Measurements from ENCODE around the gene ERBB2. TPM values are rescaled to one million over a fixed set of nuclear protein-coding genes. Genes with fewer than 3 reads are reported as not detected.
"Not testable (repeated sequence)": the region's sequence is repeated elsewhere in the genome, so short reads cannot be mapped to it uniquely, and the experiment has no call there.

Gene ERBB2
- total RNA-seq, 6 experiments from 2014 or later, result 8.9 to 40.4 (median 26.2) TPM

DNA sequence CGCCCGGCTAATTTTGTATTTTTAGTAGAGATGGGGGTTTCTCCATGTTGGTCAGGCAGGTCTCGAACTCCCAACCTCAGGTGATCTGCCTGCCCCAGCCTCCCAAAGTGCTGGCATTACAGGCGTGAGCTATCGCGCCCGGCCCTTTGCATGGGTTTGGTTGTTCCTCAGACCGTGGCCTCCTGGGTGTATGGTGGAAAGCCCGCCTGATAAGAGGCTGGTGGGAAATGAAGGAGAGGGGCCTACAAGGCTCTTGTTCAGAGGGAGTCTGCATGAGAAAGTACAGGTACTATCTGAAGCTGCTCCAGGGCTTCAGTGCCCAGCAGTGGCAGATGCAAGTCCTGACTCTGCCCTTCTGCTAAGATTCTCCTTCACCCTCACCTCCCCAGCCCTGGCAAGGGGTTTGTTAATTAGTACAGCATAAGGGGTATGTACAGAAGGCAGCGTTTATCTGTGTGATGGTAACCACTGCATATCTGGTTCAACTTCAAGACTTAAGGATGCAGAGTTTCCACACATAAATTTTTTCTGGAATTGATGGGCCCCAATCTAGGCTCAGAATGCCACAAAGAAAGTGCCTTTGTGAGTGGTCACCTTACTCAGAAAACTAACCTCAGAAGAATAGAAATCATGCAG, 62.1 kb downstream of the ERBB2 start:
- Histone ChIP-seq H3K27ac (no peak overlapping the region), H3K9me3 (no peaks in the 10 kb centered on the region), H3K36me3 (no peaks in the 10 kb centered on the region), H3K4me1 (no peaks in the 10 kb centered on the region), H3K27me3 (no peaks in the 10 kb centered on the region), H3K4me3 (no peak overlapping the region)
- WGBS (ENCODE audit: insufficient coverage, low coverage, low lambda C conversion rate, missing lambda C conversion rate), result 83% methylated on average over 5 of the region's 10 CpGs
- DNase-seq (no peak), ATAC-seq (no peak)
- intact Hi-C loops (cut with DNase I), result loop anchor here in 1 of 2 donors (10.0 kb wide), 1 partner anchor 63 kb away; no protein-coding TSS in a partner anchor
- TF ChIP-seq POLR2A (IDR thresholded peaks at IDR 0.05), result no peak
- TF ChIP-seq CTCF (IDR thresholded peaks at IDR 0.05), result no peak

DNA sequence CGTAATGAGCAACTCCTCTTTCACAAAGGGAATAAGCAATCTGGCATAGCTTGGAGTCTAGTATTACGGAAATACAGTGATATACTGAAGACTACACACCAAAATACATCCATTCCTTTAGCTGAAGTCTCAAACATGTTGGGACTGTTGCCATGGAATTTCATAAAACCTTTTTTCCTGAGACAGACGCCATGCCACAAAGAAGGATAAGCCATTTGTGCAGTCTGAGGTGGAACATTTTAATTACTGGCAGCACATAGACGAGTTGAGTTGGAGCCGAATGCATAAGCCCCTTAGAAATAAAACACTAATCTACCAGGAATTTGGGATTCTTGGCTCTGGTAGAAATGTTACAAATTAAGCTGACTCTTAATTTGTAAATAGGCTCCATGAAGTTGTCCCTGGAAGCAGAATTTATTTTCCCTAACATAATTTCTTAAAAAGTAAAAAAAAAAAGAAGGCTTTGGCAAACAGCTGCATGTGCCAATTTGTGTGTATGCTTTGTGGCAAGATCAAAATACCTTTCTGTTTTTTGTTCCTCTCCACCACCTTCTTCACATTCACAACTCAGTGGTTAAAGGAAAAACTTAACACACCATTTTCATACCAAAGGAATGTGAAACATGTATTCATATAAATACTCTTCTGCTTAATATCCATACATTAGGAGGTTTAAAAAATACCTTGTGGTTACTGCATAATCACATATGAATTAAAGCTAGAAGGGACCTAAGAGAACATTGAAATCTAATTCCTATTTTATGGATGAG, 63.4 kb downstream of the ERBB2 start:
- H3K27me3 ChIP-seq, result no peaks in the 10 kb centered on the region
- TF ChIP-seq CTCF (IDR thresholded peaks at IDR 0.05), result no peak
- TF ChIP-seq POLR2A (IDR thresholded peaks at IDR 0.05), result no peak
- H3K27ac ChIP-seq, result no peak overlapping the region
- no peaks in the 10 kb centered on the region for H3K36me3 ChIP-seq
- intact Hi-C loops (cut with DNase I), result loop anchor here in 1 of 2 donors (10.0 kb wide), 1 partner anchor 62 kb away; no protein-coding TSS in a partner anchor
- no peaks in the 10 kb centered on the region for H3K9me3 ChIP-seq
- H3K4me1 ChIP-seq, result no peaks in the 10 kb centered on the region
- WGBS (ENCODE audit: insufficient coverage, low coverage, low lambda C conversion rate, missing lambda C conversion rate), result 65% methylated on average over 5 of the region's 5 CpGs
- DNase-seq (no peak), ATAC-seq (no peak)
- no peak overlapping the region for H3K4me3 ChIP-seq

GRCh38 chr17:39764171-39764570, 64.3 kb downstream of the ERBB2 start:
- H3K36me3 ChIP-seq, H3K9me3 ChIP-seq, ATAC-seq, H3K27ac ChIP-seq, H3K4me1 ChIP-seq, H3K27me3 ChIP-seq, H3K4me3 ChIP-seq, DNase-seq: not testable (repeated sequence)
- intact Hi-C loops (cut with DNase I), result loop anchor here in 1 of 2 donors (10.0 kb wide), 1 partner anchor 61 kb away; no protein-coding TSS in a partner anchor
- 32% methylated on average over 2 of the region's 3 CpGs for WGBS (ENCODE audit: insufficient coverage, low coverage, low lambda C conversion rate, missing lambda C conversion rate)

- 45% methylated on average over 3 of the region's 3 CpGs for WGBS (ENCODE audit: insufficient coverage, low coverage, low lambda C conversion rate, missing lambda C conversion rate)
- H3K36me3 ChIP-seq, result no peaks in the 10 kb centered on the region
- intact Hi-C loops (cut with DNase I), result loop anchor here in 1 of 2 donors (10.0 kb wide), 1 partner anchor 60 kb away; no protein-coding TSS in a partner anchor
- TF ChIP-seq CTCF (IDR thresholded peaks at IDR 0.05), result no peak
- TF ChIP-seq POLR2A (IDR thresholded peaks at IDR 0.05), result no peak
- H3K4me3 ChIP-seq, result no peak overlapping the region
- no peaks in the 10 kb centered on the region for H3K27me3 ChIP-seq
- H3K4me1 ChIP-seq, result no peaks in the 10 kb centered on the region
- H3K27ac ChIP-seq, result no peak overlapping the region
- ATAC-seq (no peak), DNase-seq (no peak)
- H3K9me3 ChIP-seq, result no peaks in the 10 kb centered on the region
Observed at GRCh38 chr17:39765175-39765574, 65.3 kb downstream of the ERBB2 start.

- whole genome bisulfite sequencing (ENCODE audit: insufficient coverage, low coverage, low lambda C conversion rate, missing lambda C conversion rate), result 80% methylated on average over 1 of the region's 18 CpGs
- TF ChIP-seq POLR2A (IDR thresholded peaks at IDR 0.05), result no peak
- no peak for DNase-seq
Observed at GRCh38 chr17:39765766-39766165, 65.9 kb downstream of the ERBB2 start.

More at GRCh38 chr17:39765766-39766165, 65.9 kb downstream of the ERBB2 start:
- intact Hi-C loops (cut with DNase I), result loop anchor here in 1 of 2 donors (10.0 kb wide), 1 partner anchor 59 kb away; no protein-coding TSS in a partner anchor
- ATAC-seq, result no peak
- H3K27ac ChIP-seq, result no peak overlapping the region
- no peaks in the 10 kb centered on the region for H3K4me1 ChIP-seq
- H3K4me3 ChIP-seq, result no peak overlapping the region
- no peaks in the 10 kb centered on the region for H3K36me3 ChIP-seq
- H3K27me3 ChIP-seq, result no peaks in the 10 kb centered on the region
- H3K9me3 ChIP-seq, result no peaks in the 10 kb centered on the region

All from right lobe of liver (tissue), 6 donors.